Karpas-422 (cell line): ENCODE measurements around the gene SEZ6. TPM values are rescaled to one million over a fixed set of nuclear protein-coding genes. Genes with fewer than 3 reads are reported as not detected.
A peak's percentile ranks its signal among the peaks of the same experiment; 100 is the strongest.

ENCODE experiments used
- DNase-seq: peaks from one replicate; pipeline ENCODE4 v3.0.0-alpha.2; 2015
- H2AFZ ChIP-seq: fragments of 200-600 bp; sonication (generic); 2 replicates; pipeline ENCODE4 v1.6.1; 2014; ENCODE audit warnings: antibody characterized with exemption, low read length, mixed read lengths
- H3K27ac ChIP-seq: fragments of 200-600 bp; sonication (generic); 2 replicates; pipeline ENCODE4 v1.5.1; 2014; ENCODE audit warnings: mild to moderate bottlenecking, low read length, moderate library complexity
- H3K27me3 ChIP-seq: fragments of 200-600 bp; sonication (generic); 2 replicates; pipeline ENCODE4 v1.6.1; 2014; ENCODE audit warnings: low read length, mixed read lengths
- H3K36me3 ChIP-seq: fragments of 200-600 bp; sonication (generic); 2 replicates; pipeline ENCODE4 v1.6.1; 2014; ENCODE audit warnings: low read length, mixed read lengths; ENCODE audit not compliant: insufficient read depth
- H3K4me1 ChIP-seq: fragments of 200-600 bp; sonication (generic); 2 replicates; pipeline ENCODE4 v1.6.1; 2014; ENCODE audit warnings: mild to moderate bottlenecking, low read length, mixed read lengths
- H3K4me2 ChIP-seq: fragments of 200-600 bp; sonication (generic); 2 replicates; pipeline ENCODE4 v1.6.1; 2014; ENCODE audit warnings: low read length, low read depth, mild to moderate bottlenecking; ENCODE audit not compliant: poor library complexity, severe bottlenecking
- H3K4me3 ChIP-seq: fragments of 200-600 bp; sonication (generic); 2 replicates; pipeline ENCODE4 v1.5.1; 2014; ENCODE audit warnings: mild to moderate bottlenecking, antibody characterized with exemption, low read length, mixed read lengths
- H3K79me2 ChIP-seq: fragments of 200-600 bp; sonication (generic); 2 replicates; pipeline ENCODE4 v1.6.1; 2014; ENCODE audit warnings: mild to moderate bottlenecking, low read length, mixed read lengths
- H3K9ac ChIP-seq: fragments of 200-600 bp; sonication (generic); 2 replicates; pipeline ENCODE4 v1.6.0; 2014; ENCODE audit warnings: low read length
- H3K9me2 ChIP-seq: fragments of 200-600 bp; sonication (generic), shearing (Covaris generic); replicated peaks from 2 replicates; pipeline ENCODE4 v1.6.0; 2014; ENCODE audit warnings: mild to moderate bottlenecking, low read length, moderate library complexity; ENCODE audit not compliant: insufficient read depth
- H3K9me3 ChIP-seq: fragments of 300-700, 200-600 bp; sonication (generic); 2 replicates; pipeline ENCODE4 v1.6.1; 2014; ENCODE audit warnings: low read length, mixed read lengths
- H4K20me1 ChIP-seq: fragments of 200-600 bp; sonication (generic); 2 replicates; pipeline ENCODE4 v1.6.1; 2014; ENCODE audit warnings: mild to moderate bottlenecking, antibody characterized with exemption, low read length, low read depth; ENCODE audit not compliant: insufficient read depth
- total RNA-seq: library from RNA; depleted of rRNA; stranded (reverse); fragments of >200 nt; shearing (Covaris generic); gene quantifications from 2 replicates; pipeline ENCODE4 v1.2.3, GENCODE V29; 2014; ENCODE audit warnings: low replicate concordance

SEZ6 gene
- total RNA-seq, 1 experiment from 2014 or later: not detected

DNA sequence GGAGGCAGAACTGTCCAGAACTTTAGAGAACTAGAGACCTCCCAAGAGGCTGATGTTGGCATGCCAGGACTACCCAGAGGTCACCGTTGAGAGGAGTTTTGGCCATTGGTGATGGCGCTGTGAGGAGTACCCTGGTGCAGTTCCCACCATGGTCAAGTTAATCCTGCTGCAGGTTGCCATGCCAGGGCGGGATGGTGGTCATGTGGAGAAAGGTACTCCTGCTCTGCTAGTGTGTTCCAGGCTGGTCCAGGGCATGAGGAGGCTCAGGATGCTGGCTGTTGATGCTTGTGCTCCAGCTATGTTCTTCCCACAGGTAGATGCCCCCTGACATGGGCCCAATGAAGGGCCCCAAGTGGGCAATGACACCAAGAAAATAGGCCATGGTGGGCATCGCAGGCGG is 50.4 kb downstream of the SEZ6 start:
- Histone ChIP-seq H3K36me3 (no peaks in the 10 kb centered on the region), H3K9me2 (no peaks in the 10 kb centered on the region), H3K4me1 (peaks cover 15% of the 10 kb centered on the region), H4K20me1 (no peaks in the 10 kb centered on the region), H3K27ac (no peak overlapping the region), H3K9ac (no peak overlapping the region), H3K4me2 (no peak overlapping the region), H3K79me2 (peaks cover 5% of the 10 kb centered on the region), H3K27me3 (no peaks in the 10 kb centered on the region), H3K4me3 (no peak overlapping the region), H2AFZ (no peak overlapping the region), H3K9me3 (no peaks in the 10 kb centered on the region)
- DNase-seq: no peak

DNA sequence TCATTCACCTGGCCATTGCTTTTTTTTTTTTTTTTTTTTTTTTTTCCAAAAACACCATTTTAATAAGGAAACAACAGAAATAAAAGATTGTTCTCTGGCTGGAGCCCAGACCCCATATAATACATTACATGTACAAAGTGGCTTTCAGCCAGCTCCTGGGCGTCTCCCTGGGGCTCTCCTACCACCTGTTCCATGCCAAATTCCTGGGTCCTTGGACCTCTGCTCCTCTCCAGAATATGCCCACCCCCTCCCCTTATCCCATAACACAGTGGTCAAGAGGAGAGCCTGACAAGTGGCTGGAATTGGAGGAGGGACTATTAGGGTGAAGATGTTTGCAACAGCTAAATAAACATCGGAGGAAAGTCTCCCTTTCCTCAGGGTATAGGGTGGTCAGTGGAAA is 50.9 kb downstream of the SEZ6 start:
- Histone ChIP-seq H3K36me3 (no peaks in the 10 kb centered on the region), H3K4me2 (no peak overlapping the region), H3K4me1 (peaks cover 15% of the 10 kb centered on the region), H4K20me1 (peaks cover 4% of the 10 kb centered on the region; the same call in 1 of the 2 replicates), H3K9me3 (no peaks in the 10 kb centered on the region), H3K9ac (no peak overlapping the region), H3K27ac (no peak overlapping the region), H3K4me3 (no peak overlapping the region), H3K27me3 (no peaks in the 10 kb centered on the region), H3K9me2 (no peaks in the 10 kb centered on the region), H2AFZ (no peak overlapping the region), H3K79me2 (peaks cover 10% of the 10 kb centered on the region)
- DNase-seq: no peak

DNA sequence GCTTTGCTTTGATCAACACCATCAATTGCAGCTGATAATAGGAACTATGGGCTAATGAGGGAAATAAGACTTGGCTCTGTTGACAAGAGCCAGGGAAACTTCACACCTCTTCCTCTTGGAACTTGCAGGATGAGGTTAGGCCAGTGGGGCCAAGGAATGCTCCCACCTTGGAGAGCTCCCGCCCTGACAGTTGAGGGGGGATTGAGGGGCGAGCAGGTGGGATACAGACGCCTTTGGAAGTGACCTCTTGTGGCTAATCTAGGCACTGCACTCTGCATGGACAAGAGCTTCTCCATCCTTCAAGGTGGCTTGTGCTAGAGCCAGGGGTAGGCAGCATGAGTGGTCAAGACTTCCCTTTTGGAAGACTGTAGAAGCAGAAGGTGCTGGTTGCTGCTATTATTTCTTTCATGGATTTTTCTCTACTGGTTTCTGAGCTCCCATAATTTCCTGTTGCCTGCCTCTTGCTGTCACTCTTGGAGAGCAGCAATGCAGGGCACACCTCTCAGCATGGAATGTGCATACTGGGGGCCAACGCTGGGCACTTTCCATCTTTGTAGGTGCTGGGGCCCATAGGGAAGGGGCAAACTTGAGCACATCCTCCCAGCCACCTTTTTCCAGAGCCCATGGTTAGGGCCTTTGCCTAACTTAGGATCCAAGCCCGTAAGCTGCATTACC is 52.3 kb downstream of the SEZ6 start:
- peak; percentile 82 for DNase-seq
- H3K4me2 ChIP-seq: peak overlapping the region; percentile 78
- H3K4me3 ChIP-seq: no peak overlapping the region
- no peaks in the 10 kb centered on the region for H3K9me2 ChIP-seq
- peak overlapping the region; percentile 56; the same call in 1 of the 2 replicates for H3K9ac ChIP-seq
- no peaks in the 10 kb centered on the region for H3K9me3 ChIP-seq
- peaks cover 22% of the 10 kb centered on the region for H3K79me2 ChIP-seq
- peaks cover 12% of the 10 kb centered on the region; the same call in 1 of the 2 replicates for H4K20me1 ChIP-seq
- no peaks in the 10 kb centered on the region for H3K36me3 ChIP-seq
- peaks cover 19% of the 10 kb centered on the region for H3K4me1 ChIP-seq
- H3K27me3 ChIP-seq: no peaks in the 10 kb centered on the region
- no peak overlapping the region for H3K27ac ChIP-seq
- H2AFZ ChIP-seq: no peak overlapping the region; the same call in 1 of the 2 replicates

DNA sequence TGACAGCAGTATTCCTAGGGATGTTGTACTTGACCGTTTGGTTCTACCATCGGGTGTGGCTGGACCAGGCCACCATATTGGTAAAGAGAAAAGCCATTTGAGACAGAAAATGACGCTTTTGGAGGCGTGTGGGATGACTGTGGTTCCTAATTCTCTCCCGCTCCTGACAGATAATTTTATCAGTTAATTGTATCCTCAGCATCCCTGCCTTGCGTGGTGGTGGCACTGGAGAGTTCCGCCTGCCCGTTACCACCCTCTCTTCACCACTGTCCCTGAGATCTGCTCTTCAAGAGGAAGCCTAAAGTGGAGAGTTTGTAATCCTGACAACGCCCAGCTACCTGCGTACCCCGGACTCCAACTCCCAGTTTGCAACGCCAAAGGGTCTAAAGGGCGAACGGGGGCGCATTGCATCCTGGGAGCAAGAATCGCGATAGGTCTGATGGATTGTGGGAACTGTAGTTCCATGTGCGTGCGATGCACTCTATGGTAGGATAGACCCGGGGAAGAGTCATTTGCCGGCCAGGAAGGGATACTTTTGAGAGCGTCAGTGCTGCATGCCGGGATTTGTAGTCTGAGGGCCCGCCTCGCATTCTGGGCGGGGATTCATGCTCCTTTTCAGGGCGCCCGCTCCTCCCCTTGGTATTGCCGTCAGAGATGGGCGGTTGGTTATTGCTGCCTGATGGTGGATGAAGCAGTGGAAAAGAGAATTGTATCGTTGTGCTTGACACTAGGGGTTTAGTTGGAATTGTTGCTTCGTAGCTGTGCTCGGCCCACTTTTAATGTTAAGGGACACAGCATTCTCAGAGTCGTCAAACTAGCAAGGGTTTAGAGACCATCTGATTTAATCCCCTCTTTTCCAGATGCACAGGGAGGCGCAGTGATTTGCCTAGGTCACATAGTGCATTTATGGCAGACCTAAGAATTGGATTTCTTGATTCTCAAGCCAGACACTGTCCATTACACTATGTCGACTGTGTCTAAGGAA is 53.5 kb downstream of the SEZ6 start:
- Histone ChIP-seq H3K9me3 (no peaks in the 10 kb centered on the region), H2AFZ (peak overlapping the region; percentile 92; the same call in 1 of the 2 replicates), H3K27me3 (no peaks in the 10 kb centered on the region), H3K4me1 (peaks cover 32% of the 10 kb centered on the region), H3K9ac (peak overlapping the region; percentile 87), H3K79me2 (peaks cover 35% of the 10 kb centered on the region), H3K27ac (peak overlapping the region; percentile 92), H3K4me3 (peak overlapping the region; percentile 85), H3K4me2 (peak overlapping the region; percentile 96), H3K36me3 (peaks cover 5% of the 10 kb centered on the region; the same call in 1 of the 2 replicates), H3K9me2 (no peaks in the 10 kb centered on the region), H4K20me1 (peaks cover 24% of the 10 kb centered on the region; the same call in 1 of the 2 replicates)
- DNase-seq: peak; percentile 99

DNA sequence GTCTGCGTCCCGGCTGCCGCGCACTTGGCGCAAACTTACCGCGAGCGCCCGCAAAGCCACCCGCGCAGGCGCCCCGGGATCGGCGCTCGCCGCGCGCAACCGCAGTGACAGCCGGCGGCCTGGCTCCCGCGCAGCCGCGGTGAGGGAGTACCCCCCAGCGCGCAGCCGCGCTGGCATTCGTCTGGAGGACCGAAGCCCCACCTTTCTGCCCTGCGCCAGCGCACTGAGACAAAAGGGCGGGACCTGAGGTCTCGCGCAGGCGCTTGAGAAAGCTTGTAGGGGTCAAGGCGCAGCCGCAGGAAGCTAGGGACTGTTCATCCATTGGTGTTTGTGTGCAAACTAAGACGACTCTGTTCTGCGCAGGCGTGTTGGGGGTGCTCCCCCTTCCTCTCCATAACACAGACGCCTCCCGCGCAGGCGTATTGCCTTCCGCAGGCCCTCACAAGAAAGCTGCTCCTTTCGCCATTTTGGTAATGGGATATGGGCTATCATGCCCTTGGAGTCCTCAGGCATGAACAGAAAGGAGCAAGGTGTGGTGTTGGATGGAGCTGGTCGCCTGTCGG is 54.3 kb downstream of the SEZ6 start, which contains the start of gene PHF12:
Gene PHF12, minus strand, starts transcription at position 91 of the 563 bp plus-strand sequence. CDS start 558 bp downstream, outside the sequence.
- Histone ChIP-seq H3K36me3 (peaks cover 11% of the 10 kb centered on the region; the same call in 1 of the 2 replicates), H3K9ac (peak within 1 kb of the TSS; percentile 94), H2AFZ (peak within 1 kb of the TSS; percentile 92; the same call in 1 of the 2 replicates), H3K4me3 (peak within 1 kb of the TSS; percentile 87), H4K20me1 (peaks cover 30% of the 10 kb centered on the region; the same call in 1 of the 2 replicates), H3K4me1 (peaks cover 39% of the 10 kb centered on the region), H3K27ac (peak within 1 kb of the TSS; percentile 93), H3K9me3 (no peaks in the 10 kb centered on the region), H3K27me3 (no peaks in the 10 kb centered on the region), H3K9me2 (no peaks in the 10 kb centered on the region), H3K79me2 (peaks cover 43% of the 10 kb centered on the region), H3K4me2 (peak within 1 kb of the TSS; percentile 96)
- DNase-seq: peak; percentile 100

DNA sequence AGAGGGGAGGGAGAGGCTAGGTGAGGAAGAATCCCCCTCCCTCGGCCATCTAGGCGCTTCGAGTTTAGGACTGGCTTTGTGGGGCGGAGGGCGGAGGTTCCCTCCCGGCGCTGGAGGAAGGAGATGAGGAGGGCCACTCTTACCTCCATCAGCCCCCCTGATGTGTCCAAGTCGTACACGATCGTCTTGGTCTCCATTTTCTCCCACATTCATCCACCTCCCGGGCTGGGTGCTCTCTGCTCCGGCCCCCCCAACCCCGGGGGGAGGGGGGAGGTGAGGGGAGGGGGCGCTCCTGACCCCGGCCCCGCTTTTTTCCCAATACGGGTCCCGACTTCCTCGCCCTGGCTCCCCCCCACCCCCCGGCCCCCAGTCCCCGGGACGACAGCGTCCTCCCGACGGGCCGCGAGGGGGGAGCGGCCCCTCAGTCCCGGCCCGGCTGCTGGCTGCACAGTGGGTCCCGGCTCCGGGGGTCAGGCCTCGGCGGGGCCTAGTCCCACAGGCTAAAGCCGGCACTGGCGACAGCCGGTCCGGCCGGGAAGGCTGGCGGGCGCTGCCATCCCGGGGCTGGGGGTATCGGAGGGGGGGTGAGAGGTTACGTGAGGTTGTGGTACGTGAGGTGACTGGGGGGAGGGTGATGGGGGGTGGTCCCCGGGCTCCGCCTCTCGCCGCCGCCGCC is 54.9 kb downstream of the SEZ6 start:
- peak overlapping the region; percentile 93 for H3K27ac ChIP-seq
- peak overlapping the region; percentile 87 for H3K4me3 ChIP-seq
- peaks cover 46% of the 10 kb centered on the region for H3K4me1 ChIP-seq
- H3K9me2 ChIP-seq: no peaks in the 10 kb centered on the region
- no peak overlapping the region for H2AFZ ChIP-seq
- no peak for DNase-seq
- peaks cover 49% of the 10 kb centered on the region for H3K79me2 ChIP-seq
- H3K9ac ChIP-seq: peak overlapping the region; percentile 94
- H3K4me2 ChIP-seq: peak overlapping the region; percentile 96
- no peaks in the 10 kb centered on the region for H3K27me3 ChIP-seq
- H4K20me1 ChIP-seq: peaks cover 36% of the 10 kb centered on the region
- peaks cover 17% of the 10 kb centered on the region; the same call in 1 of the 2 replicates for H3K36me3 ChIP-seq
- H3K9me3 ChIP-seq: no peaks in the 10 kb centered on the region

DNA sequence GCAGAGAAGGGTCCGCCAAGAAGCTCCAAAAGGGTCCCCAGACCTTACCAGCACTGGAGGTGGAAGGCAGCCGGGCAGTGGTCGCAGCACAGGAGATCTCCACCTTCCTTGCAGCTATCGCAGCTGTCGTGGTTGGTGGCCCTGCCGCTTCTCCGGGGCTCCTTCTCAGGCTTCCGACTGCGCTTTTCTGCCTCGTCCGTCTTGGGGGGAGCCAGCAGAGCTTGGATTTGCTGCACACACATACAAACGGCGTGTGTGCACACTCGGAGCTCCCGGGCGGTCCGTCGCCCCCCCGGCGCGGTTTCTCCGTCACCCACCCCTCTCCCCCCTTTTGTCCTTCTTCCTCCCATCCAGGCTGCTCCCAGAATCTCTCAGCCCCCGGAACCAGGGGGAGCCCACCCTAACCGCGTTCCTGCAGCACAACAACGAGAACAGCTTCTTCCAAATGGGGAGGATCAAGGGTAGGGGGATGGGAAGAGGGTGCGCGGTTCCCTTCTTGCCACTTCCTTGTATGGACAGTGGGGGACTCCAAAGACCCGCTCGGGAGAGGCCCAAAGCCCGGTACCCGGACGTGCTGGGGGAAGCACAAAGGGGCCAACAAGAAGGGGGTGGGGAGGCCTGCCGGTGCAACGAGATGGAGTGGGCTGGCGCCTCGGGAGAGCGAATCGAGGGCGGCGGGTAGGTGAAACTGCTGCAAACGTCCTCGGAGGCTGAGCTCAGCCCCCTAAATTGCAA is 55.6 kb downstream of the SEZ6 start:
- Histone ChIP-seq H3K9me3 (no peaks in the 10 kb centered on the region), H3K36me3 (peaks cover 17% of the 10 kb centered on the region; the same call in 1 of the 2 replicates), H3K4me1 (peaks cover 53% of the 10 kb centered on the region), H3K4me3 (peak overlapping the region; percentile 87), H3K27ac (peak overlapping the region; percentile 93), H4K20me1 (peaks cover 43% of the 10 kb centered on the region), H3K9me2 (no peaks in the 10 kb centered on the region), H3K27me3 (no peaks in the 10 kb centered on the region), H3K79me2 (peaks cover 56% of the 10 kb centered on the region), H3K9ac (peak overlapping the region; percentile 94), H3K4me2 (peak overlapping the region; percentile 96), H2AFZ (peak overlapping the region; percentile 33; the same call in 1 of the 2 replicates)
- DNase-seq: peak; percentile 81
